Measurements from ENCODE around the gene ITPRID2. TPM values are rescaled to one million over a fixed set of nuclear protein-coding genes. Genes with fewer than 3 reads are reported as not detected.

The ITPRID2 gene
- total and polyA plus RNA-seq, 2 of the 8 experiments (the other 6 are each of a cell fraction or from before 2014, with no cell fraction given) = 1.9 to 12.6 TPM

DNA sequence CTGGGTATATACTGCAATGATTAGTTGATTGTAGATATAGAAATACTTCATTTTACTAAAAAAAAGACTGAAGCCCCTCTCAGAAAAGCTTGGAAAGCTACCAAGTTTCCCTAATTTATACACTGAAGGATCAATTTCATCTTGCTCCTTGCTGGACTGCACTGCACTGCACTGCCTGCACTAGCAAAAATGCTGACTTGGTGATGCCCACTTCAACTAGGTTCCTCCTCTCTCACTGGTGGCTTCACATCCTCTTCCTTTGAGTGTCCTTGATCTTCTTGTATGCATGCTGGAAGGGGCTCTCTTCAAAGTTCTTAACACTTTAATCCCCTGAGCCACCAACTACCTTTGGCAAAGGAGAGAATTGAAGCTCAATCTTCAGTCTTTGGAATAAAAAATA lies 31.7 kb upstream of the ITPRID2 start (continued):
- TF ChIP-seq, protein P1, sequence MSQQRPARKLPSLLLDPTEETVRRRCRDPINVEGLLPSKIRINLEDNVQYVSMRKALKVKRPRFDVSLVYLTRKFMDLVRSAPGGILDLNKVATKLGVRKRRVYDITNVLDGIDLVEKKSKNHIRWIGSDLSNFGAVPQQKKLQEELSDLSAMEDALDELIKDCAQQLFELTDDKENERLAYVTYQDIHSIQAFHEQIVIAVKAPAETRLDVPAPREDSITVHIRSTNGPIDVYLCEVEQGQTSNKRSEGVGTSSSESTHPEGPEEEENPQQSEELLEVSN (IDR thresholded peaks at IDR 0.05) = no peak
- no peak for TF ChIP-seq MAFK (IDR thresholded peaks at IDR 0.05; ENCODE audit: low read depth, low read length)

Data from H1 (cell line).